Loucy (cell line): ENCODE results near the gene FSTL4.

ENCODE experiments used
- H2AFZ ChIP-seq: fragments of 200-600 bp; sonication (generic); 2 replicates; pipeline ENCODE4 v1.6.0; 2016; ENCODE audit warnings: antibody characterized with exemption, mild to moderate bottlenecking, low read length, moderate library complexity
- H3F3A ChIP-seq: fragments of 200-600 bp; 2 replicates; pipeline ENCODE4 v1.6.0; 2016; ENCODE audit warnings: antibody characterized with exemption, low read depth, mild to moderate bottlenecking
- H3K27me3 ChIP-seq: fragments of 200-600 bp; sonication (generic); 2 replicates; pipeline ENCODE4 v1.6.1; 2014; ENCODE audit warnings: low read length, mild to moderate bottlenecking; ENCODE audit not compliant: insufficient read depth, poor library complexity, severe bottlenecking
- H3K36me3 ChIP-seq: fragments of 200-600 bp; sonication (generic); 2 replicates; pipeline ENCODE4 v1.6.1; 2016; ENCODE audit warnings: low read length; ENCODE audit not compliant: insufficient read depth
- H3K4me1 ChIP-seq: fragments of 200-600 bp; sonication (generic); 2 replicates; pipeline ENCODE4 v1.5.1; 2014; ENCODE audit warnings: low read length, mild to moderate bottlenecking; ENCODE audit not compliant: insufficient read depth, poor library complexity, severe bottlenecking
- H3K4me2 ChIP-seq: fragments of 200-600 bp; sonication (generic); 2 replicates; pipeline ENCODE4 v1.6.0; 2014; ENCODE audit warnings: antibody characterized with exemption, low read length, low read depth, mild to moderate bottlenecking; ENCODE audit not compliant: poor library complexity, severe bottlenecking
- H3K4me3 ChIP-seq: fragments of 200-600 bp; sonication (generic); 2 replicates; pipeline ENCODE4 v1.5.1; 2014; ENCODE audit warnings: low read length, mild to moderate bottlenecking, mixed read lengths; ENCODE audit not compliant: poor library complexity, severe bottlenecking
- H3K79me2 ChIP-seq: fragments of 200-600 bp; sonication (generic); 2 replicates; pipeline ENCODE4 v1.6.1; 2014; ENCODE audit warnings: low read length; ENCODE audit not compliant: insufficient read depth
- H3K9ac ChIP-seq: fragments of 200-600 bp; sonication (generic); 2 replicates; pipeline ENCODE4 v1.6.0; 2014; ENCODE audit warnings: mild to moderate bottlenecking, low read depth, low read length, moderate library complexity; ENCODE audit not compliant: poor library complexity, severe bottlenecking
- H3K9me2 ChIP-seq: fragments of 200-600 bp; sonication (generic); replicated peaks from 2 replicates; pipeline ENCODE4 v1.6.1; 2016; ENCODE audit warnings: low read depth, low read length, mixed read lengths
- H3K9me3 ChIP-seq: fragments of 200-600 bp; sonication (generic); 2 replicates; pipeline ENCODE4 v1.6.1; 2014; ENCODE audit warnings: mild to moderate bottlenecking, antibody characterized with exemption, low read length, low read depth; ENCODE audit not compliant: insufficient read depth
- H4K20me1 ChIP-seq: fragments of 200-600 bp; sonication (generic); 2 replicates; pipeline ENCODE4 v1.6.0; 2014; ENCODE audit warnings: antibody characterized with exemption, low read length, mild to moderate bottlenecking; ENCODE audit not compliant: insufficient read depth, poor library complexity, severe bottlenecking
- EZH2phosphoT487 ChIP-seq: fragments of 200-600 bp; IDR thresholded peaks from 2 replicates; pipeline ENCODE4 v1.6.1; 2018; ENCODE audit warnings: antibody characterized with exemption, mild to moderate bottlenecking, moderate library complexity, borderline replicate concordance
- TF ChIP-seq, protein P1 (sequence below): fragments of 200-600 bp; sonication (generic); conservative IDR thresholded peaks from 2 replicates; pipeline ENCODE4 v1.5.1; 2014; ENCODE audit warnings: mild to moderate bottlenecking, antibody characterized with exemption, low read length

The FSTL4 gene

DNA sequence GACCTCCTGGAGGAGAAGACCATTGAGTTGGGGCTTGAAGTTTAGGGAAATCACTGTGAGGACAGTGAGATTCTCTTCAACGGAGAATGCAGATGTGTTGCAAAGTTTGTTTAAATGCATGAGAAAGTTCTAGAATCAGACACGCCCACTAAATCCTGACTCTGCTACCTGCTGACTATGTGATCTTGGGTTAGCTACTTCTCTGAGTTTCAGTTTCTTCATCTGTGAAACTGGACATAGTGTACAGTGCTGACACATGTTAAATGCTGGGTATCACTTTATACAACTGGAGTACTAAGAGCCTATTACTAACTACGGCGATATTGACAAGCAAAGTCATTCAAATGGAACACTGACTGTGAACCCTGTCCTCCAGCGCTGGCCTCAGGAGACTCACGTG lies 305.1 kb downstream of the FSTL4 start:
- H3K36me3 ChIP-seq, result no peaks in the 10 kb centered on the region
- H3K9me3 ChIP-seq, result no peaks in the 10 kb centered on the region
- H3K27me3 ChIP-seq, result no peaks in the 10 kb centered on the region
- H3K9me2 ChIP-seq, result no peaks in the 10 kb centered on the region
- H3K79me2 ChIP-seq, result no peaks in the 10 kb centered on the region
- H3F3A ChIP-seq, result no peaks in the 10 kb centered on the region
- H3K4me3 ChIP-seq, result no peak overlapping the region
- no peaks in the 10 kb centered on the region for H3K4me1 ChIP-seq
- H3K9ac ChIP-seq, result no peak overlapping the region
- no peak for TF ChIP-seq EZH2phosphoT487
- TF ChIP-seq, protein P1, sequence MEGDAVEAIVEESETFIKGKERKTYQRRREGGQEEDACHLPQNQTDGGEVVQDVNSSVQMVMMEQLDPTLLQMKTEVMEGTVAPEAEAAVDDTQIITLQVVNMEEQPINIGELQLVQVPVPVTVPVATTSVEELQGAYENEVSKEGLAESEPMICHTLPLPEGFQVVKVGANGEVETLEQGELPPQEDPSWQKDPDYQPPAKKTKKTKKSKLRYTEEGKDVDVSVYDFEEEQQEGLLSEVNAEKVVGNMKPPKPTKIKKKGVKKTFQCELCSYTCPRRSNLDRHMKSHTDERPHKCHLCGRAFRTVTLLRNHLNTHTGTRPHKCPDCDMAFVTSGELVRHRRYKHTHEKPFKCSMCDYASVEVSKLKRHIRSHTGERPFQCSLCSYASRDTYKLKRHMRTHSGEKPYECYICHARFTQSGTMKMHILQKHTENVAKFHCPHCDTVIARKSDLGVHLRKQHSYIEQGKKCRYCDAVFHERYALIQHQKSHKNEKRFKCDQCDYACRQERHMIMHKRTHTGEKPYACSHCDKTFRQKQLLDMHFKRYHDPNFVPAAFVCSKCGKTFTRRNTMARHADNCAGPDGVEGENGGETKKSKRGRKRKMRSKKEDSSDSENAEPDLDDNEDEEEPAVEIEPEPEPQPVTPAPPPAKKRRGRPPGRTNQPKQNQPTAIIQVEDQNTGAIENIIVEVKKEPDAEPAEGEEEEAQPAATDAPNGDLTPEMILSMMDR, result no peak
- no peak overlapping the region for H3K4me2 ChIP-seq
- H2AFZ ChIP-seq, result no peak overlapping the region
- H4K20me1 ChIP-seq, result no peaks in the 10 kb centered on the region

DNA sequence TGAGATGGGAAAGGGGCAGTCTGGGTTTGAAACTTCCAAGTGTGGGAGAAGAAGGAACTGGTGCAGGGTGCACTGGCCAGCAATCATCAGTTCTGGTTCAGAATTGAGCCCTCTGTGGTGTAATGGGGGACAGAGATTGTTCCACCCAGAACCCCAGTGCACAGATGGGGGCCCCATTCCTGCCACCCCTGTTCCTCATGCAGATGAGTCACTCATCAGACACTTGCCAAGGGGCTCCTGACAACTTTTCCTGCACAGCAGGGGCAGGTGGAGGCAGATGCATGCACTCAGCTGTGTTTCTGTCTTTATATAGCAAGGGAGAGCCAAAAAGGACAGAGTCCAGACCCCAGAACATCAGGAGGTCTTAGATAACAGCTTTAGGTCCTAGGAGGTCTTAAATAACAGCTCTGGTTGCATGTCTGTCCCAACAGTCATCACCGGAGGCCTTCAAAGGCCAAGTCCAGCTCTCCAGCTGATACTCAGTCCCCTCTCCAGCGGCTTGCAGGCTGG lies 307.6 kb downstream of the FSTL4 start:
- no peaks in the 10 kb centered on the region for H3K36me3 ChIP-seq
- no peak for TF ChIP-seq EZH2phosphoT487
- TF ChIP-seq, protein P1, result no peak
- no peaks in the 10 kb centered on the region for H3F3A ChIP-seq
- H3K79me2 ChIP-seq, result no peaks in the 10 kb centered on the region
- H4K20me1 ChIP-seq, result no peaks in the 10 kb centered on the region
- no peak overlapping the region for H2AFZ ChIP-seq
- no peaks in the 10 kb centered on the region for H3K9me3 ChIP-seq
- H3K4me2 ChIP-seq, result no peak overlapping the region
- H3K9me2 ChIP-seq, result no peaks in the 10 kb centered on the region
- H3K4me3 ChIP-seq, result no peak overlapping the region
- no peak overlapping the region for H3K9ac ChIP-seq
- no peaks in the 10 kb centered on the region for H3K4me1 ChIP-seq
- H3K27me3 ChIP-seq, result no peaks in the 10 kb centered on the region

DNA sequence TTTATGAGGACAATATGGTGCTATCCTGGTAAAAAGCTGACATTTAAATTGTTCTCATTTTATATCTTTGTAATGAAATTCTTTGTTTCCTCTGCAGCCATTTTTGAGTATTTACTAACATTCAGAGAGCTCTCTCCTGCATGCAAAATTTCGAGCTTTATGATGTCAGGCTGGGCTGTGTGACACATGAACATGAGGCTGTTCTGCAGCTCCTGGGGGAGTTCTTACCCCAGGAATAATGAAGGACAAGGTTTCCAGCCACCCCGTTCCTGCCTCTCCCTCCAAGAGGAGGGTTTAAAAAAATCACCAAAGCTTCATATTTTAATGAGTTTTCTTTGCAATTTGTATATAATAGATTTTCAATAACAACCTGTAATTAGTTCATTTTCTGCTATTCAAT lies 308.2 kb downstream of the FSTL4 start:
- H3K9me3 ChIP-seq, result no peaks in the 10 kb centered on the region
- no peak overlapping the region for H3K4me3 ChIP-seq
- H3K79me2 ChIP-seq, result no peaks in the 10 kb centered on the region
- H3K4me2 ChIP-seq, result no peak overlapping the region
- H3K36me3 ChIP-seq, result no peaks in the 10 kb centered on the region
- no peaks in the 10 kb centered on the region for H3K4me1 ChIP-seq
- no peak overlapping the region for H3K9ac ChIP-seq
- H3F3A ChIP-seq, result no peaks in the 10 kb centered on the region
- no peaks in the 10 kb centered on the region for H4K20me1 ChIP-seq
- H3K9me2 ChIP-seq, result no peaks in the 10 kb centered on the region
- H3K27me3 ChIP-seq, result no peaks in the 10 kb centered on the region
- no peak for TF ChIP-seq EZH2phosphoT487
- TF ChIP-seq, protein P1, result no peak
- H2AFZ ChIP-seq, result no peak overlapping the region
